Suppressor macrophage treated with lipopolysaccharide for 4 hours (primary cell): ENCODE measurements around the gene ERN1.

Experiments
- DNase-seq: peaks from one replicate; pipeline ENCODE4 v3.0.0-alpha.2; 2020

The ERN1 gene

GRCh38 chr17:64083093-64083492, 46.9 kb downstream of the ERN1 start:
- DNase-seq: no peak

GRCh38 chr17:64081802-64082799, 47.8 kb downstream of the ERN1 start:
- DNase-seq: peak; percentile 39

DNA sequence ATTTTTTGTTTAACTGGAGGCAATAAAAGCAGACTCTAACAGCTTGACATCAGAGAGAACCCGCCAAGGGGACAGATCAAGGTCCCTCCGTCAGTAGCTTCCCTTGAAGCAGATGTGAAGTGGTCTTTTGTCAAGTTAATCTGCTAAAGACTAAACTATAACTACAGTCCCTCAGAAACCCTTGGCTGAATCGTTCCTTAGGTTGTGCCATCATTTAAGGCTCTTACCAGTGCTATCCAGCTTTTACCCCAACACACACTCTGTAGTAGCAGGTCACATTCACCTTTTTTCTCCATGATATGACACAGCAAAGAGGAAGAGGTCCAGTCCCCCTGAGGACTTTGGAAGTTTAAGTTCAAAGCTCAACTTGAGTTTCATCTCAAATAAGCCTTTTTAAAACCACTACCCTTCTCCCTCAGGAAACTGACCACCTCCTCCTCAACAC, 49.7 kb downstream of the ERN1 start:
- DNase-seq: no peak

DNA sequence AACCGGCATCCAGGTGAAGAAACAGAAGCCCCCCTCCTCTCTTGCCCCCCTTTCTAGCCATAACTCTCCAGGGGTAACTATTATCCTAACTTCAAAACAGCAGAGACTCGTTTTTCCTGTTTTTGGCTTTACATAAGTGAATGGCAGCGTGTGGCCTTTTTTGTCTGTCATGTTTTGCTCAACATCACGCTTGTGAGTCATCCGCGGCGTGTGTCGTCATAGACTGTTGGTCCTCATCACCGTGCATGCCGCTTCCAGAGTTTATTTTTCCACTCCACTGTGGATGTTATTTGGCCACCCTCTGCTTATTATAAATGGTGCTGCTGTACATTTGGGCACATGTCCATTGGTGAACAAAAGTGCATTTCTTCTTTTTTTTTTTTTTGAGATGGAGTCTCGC, 52.6 kb downstream of the ERN1 start:
- DNase-seq: peak; percentile 93

- peak; percentile 77 for DNase-seq
Measured at GRCh38 chr17:64075913-64076312, 54.0 kb downstream of the ERN1 start.

DNA sequence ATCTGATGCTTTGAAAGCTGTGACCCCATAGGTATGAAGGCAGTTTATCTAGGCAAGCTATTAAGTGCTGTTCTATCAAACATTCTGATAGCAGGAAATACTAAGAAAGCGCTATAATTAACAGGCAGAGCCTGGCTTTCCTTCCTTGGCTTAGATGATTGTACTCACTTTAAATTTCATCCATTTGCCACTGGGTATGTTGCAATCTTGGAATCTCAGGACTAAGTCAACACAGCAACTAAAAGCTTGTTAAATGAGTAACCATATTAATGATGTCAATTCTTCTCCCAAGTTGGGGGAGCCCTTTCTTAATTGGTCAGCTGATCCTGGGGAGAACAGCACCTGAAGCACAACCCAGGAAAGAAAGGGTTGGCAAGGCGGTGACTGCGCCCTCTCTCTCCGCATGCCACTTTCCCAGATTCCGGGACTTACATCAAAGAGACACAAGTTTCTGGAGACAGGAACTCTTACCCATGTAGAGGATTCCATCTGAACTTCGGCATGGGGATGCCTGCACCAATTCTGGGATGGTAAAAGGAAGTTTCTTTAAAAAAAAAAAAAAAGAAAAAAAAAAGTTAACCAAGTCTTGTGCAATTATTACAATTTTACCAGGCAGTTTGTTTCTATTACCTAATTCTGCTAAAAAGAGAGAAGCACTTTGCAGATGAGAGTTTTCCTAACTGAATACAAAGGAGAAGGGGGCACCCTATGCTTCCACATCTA, 55.1 kb downstream of the ERN1 start:
- DNase-seq: peak; percentile 89

DNA sequence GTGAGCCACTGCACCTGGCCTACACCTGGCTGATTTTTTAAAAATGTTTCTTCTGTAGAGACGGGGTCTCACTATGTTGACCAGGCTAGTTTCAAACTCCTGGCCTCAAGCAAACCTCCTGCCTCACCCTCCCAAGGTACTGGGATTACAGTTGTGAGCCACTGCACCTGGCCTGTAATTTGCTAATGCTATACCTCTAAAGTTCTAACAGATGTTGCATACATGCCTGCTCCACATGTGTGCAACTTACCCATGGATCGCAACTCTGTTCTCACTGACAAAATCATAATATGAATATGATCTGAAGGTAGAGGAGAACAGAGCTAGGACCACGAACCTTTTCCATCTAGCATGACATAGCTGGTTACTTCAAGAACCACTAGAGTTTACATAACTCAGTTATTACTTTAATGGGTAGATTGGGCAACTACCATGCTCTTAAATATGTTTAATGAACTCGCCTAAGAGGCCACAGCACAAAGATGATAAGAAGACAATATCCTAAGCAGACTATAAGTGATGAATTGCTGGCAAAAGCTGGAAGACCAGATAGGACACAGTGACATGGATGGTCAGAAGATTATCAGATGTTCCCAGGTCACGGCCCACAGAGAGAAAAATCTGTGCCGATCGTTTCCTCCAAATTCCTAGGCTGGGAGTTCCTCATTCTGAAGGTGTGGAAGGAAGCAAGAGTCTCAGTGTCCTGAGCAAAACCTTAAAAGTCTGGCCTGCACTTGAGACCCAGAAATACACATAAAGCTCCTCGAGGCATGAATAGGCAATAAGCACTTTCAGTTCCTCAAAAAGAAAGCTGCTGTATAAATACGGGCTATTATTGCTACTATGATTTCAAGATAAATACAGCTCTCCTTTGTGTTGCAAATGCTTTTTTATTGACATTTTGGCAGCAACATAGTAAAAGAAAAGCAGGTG, 55.9 kb downstream of the ERN1 start:
- peak; percentile 80 for DNase-seq

- DNase-seq: no peak
Measured at GRCh38 chr17:64071111-64071510, 58.8 kb downstream of the ERN1 start.

GRCh38 chr17:64070213-64070612, 59.7 kb downstream of the ERN1 start:
- DNase-seq: no peak

DNA sequence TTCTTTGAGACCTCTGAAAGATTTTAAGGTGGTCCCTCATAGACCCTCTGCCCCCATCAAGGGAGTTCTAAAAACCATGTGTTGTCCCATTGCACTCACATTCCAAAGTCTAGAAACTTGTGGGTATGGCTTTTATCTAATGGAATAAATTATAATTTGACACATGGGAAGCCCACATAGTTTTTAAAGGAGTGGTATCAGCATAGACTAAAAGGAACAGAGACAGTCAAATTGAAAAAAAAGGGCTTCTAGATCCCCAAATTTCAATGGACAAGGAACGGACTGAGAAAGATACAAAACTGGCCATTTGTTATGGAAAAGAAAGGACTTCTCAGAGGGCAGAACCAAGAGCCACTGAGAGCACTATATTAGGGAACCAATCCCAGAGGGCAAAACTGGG, 60.8 kb downstream of the ERN1 start:
- no peak for DNase-seq

DNA sequence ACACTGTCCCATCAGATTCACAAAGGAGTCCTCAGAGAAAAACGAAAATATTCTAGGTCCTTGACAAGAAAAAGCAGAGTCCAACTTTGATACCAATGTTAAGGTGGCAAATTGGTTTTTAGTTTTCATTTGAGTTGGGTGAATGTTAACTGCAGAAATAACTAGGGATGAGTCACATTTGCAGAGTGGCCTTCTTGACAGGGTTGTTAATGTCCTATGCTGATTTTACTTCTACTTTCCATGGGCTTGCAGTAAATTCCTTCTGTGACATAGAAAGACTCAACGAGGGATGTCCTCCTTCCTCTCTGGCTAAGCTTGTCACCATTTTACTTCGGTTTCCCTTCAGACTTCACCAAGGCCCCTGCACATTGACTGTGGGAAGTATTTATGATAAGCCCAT, 62.3 kb downstream of the ERN1 start:
- DNase-seq: peak; percentile 78

GRCh38 chr17:64066716-64067115, 63.2 kb downstream of the ERN1 start:
- no peak for DNase-seq

- no peak for DNase-seq
Measured at GRCh38 chr17:64065161-64065560, 64.8 kb downstream of the ERN1 start.

DNA sequence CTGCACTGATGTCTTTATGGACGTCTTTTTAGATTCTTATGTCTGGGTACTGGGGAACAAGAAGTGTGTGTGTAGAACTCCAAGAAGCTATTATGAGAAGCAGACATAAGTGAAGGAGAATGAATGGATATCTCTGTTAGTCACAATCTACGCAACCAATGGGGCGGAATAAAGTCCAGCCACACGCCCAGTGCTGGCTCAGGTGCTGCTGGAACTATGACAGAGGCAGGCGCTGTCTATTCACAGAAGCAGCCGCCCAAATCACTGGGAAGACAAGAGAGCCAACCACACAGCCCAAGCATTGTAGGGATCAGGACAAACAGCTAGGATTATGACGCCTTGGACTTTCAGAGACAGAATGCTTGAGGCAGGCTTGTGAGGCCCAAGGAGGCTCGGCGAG, 65.6 kb downstream of the ERN1 start:
- DNase-seq: no peak

GRCh38 chr17:64063766-64064224, 66.1 kb downstream of the ERN1 start:
- peak; percentile 24 for DNase-seq

GRCh38 chr17:64063088-64063487, 66.9 kb downstream of the ERN1 start:
- peak; percentile 48 for DNase-seq

- DNase-seq: peak; percentile 90
Measured at GRCh38 chr17:64061178-64061898, 68.6 kb downstream of the ERN1 start.

DNA sequence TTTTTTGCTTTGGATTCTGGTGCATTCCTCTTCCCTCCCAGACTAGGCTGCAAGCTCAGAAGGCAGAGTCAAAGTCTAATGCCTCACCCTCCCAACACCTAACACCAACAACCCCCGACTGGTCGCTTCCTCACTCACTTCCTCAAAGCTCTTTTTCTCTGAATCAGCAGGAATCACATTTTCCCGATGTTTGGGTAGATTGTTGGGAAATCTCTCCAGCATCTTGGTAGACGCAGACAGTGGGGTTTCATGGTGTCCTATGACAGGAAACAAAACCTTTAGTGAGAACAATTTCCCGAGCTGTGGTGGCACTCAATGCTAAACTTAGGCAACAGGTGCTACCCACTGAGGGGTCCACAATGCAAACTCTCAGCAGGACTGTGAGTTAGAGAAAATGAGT, 69.6 kb downstream of the ERN1 start:
- peak; percentile 79 for DNase-seq

DNA sequence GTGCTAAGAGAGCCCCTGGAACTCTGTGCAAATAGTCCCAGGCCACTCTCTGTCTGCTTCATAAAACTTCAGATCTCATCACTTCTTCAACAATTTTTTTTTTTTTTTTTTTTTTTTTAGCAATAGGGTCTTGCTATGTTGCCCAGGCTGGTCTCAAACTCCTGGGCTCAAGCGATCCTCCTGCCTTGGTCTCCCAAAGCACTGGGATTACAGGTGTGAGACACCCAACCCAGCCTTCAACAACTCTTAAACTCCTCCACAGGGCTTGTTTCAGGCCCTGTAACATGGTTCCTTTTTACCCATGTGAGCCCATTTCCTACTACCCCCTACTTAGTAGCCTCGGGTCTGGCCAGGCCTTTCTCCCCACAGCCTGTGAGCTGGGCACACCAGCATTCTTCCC, 70.2 kb downstream of the ERN1 start:
- no peak for DNase-seq

- no peak for DNase-seq
Measured at GRCh38 chr17:64058621-64059020, 71.3 kb downstream of the ERN1 start.

DNA sequence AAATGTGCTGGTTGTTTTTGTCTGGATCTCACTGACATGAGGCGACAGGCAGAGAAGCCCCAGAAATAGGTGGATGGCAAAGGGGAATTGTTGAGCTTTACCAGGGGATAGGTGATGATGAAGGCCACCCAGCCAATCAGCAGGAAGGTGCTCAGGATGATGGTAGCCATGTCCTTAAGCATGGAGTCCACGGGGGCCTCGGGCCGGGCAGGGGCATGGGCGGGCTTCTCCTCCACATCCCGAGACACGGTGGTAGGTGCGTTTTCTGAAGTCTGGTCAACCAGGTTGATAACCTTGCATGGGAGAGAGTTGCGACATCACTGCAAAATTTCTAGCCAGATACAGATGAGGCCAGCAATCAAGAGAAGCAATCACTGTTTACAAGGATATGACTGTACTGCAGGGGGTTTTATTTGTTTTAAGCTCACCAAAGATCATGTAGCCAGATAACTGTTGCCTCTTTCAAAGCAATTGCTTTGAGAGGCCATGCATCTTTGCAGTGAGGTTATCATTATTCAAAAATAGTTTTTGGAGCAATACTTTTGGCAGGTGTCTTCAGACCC, 72.2 kb downstream of the ERN1 start:
- DNase-seq: no peak
